ENCODE results near the gene CBY3. TPM values are rescaled to one million over a fixed set of nuclear protein-coding genes. Genes with fewer than 3 reads are reported as not detected.
A peak's percentile ranks its signal among the peaks of the same experiment; 100 is the strongest.
"Not testable (repeated sequence)": the region's sequence is repeated elsewhere in the genome, so short reads cannot be mapped to it uniquely, and the experiment has no call there.

The CBY3 gene
- total RNA-seq, 1 donor from 2014 or later: not detected

- DNase-seq (ENCODE audit: low spot score in 2 of 2): no peak
- peak within 1 kb of the TSS; percentile 90 to 94 for H3K4me3 ChIP-seq
- TF ChIP-seq CTCF (IDR thresholded peaks at IDR 0.05): no peak
- no peaks in the 10 kb centered on the region for H3K27me3 ChIP-seq
- peak within 1 kb of the TSS; percentile 98 to 99 for H3K27ac ChIP-seq
- intact Hi-C loops (cut with DNase I): loop anchor here (1.0 to 10.0 kb wide), 6 partner anchors 21 to 1072 kb away; partner anchors contain the start of genes CLK4, HNRNPH1, MAML1 and RUFY1
- H3K4me1 ChIP-seq: peaks cover 0 to 11% of the 10 kb centered on the region in 2 donors
- H3K9me3 ChIP-seq: no peaks in the 10 kb centered on the region
- H3K36me3 ChIP-seq: peaks cover 0 to under 1% of the 10 kb centered on the region in 2 donors
Measured at GRCh38 chr5:179698935-179699615, 18.2 kb upstream of the CBY3 start, which contains the start of gene CANX. Gene CANX (plus strand): TSS chr5:179698967. CDS start chr5:179705682, 6,715 bp downstream.

GRCh38 chr5:179697993-179698934, 17.4 kb upstream of the CBY3 start:
- H3K36me3 ChIP-seq: no peaks in the 10 kb centered on the region
- H3K27me3 ChIP-seq: no peaks in the 10 kb centered on the region
- peak overlapping the region; percentile 98 to 99 for H3K27ac ChIP-seq
- no peaks in the 10 kb centered on the region for H3K9me3 ChIP-seq
- peaks cover 0 to 11% of the 10 kb centered on the region in 2 donors for H3K4me1 ChIP-seq
- intact Hi-C loops (cut with DNase I): loop anchor here (1.0 to 10.0 kb wide), 6 partner anchors 20 to 1071 kb away; partner anchors contain the start of genes CLK4, HNRNPH1, MAML1 and RUFY1
- peak overlapping the region; percentile 90 to 94 for H3K4me3 ChIP-seq
- no peak for TF ChIP-seq CTCF (IDR thresholded peaks at IDR 0.05)
- peak; percentile 98 to 100 for DNase-seq (ENCODE audit: low spot score in 2 of 2)

DNA sequence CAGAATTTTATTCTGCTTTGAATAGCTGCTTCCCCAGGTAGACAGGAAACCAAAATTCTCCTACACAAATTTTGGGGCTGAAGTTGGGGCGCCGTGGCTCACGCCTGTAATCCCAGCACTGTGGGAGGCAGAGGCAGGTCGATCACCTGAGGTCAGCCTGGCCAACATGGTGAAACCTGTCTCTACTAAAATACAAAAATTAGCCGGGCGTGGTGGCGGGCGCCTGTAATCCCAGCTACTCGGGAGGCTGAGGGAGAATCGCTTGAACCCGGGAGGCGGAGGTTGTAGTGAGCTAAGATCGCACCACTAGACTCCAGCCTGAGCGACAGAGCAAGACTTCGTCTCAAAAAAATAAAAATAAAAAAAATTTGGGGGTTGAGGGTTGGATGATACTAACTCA, 16.7 kb upstream of the CBY3 start:
- peak in 1 of 2 donors; percentile 60 for DNase-seq (ENCODE audit: low spot score in 2 of 2)
- H3K9me3 ChIP-seq, H3K27me3 ChIP-seq, H3K36me3 ChIP-seq: not testable (repeated sequence)
- H3K4me1 ChIP-seq: peaks cover 0 to 11% of the 10 kb centered on the region in 2 donors
- H3K4me3 ChIP-seq: peak overlapping the region; percentile 69 to 76
- peak overlapping the region; percentile 76 to 90 for H3K27ac ChIP-seq
- intact Hi-C loops (cut with DNase I): loop anchor here (5.0 to 10.0 kb wide), 2 partner anchors 120 to 143 kb away; partner anchors contain the start of gene RUFY1

GRCh38 chr5:179697108-179697507, 16.3 kb upstream of the CBY3 start:
- no peak for TF ChIP-seq CTCF (IDR thresholded peaks at IDR 0.05)

DNA sequence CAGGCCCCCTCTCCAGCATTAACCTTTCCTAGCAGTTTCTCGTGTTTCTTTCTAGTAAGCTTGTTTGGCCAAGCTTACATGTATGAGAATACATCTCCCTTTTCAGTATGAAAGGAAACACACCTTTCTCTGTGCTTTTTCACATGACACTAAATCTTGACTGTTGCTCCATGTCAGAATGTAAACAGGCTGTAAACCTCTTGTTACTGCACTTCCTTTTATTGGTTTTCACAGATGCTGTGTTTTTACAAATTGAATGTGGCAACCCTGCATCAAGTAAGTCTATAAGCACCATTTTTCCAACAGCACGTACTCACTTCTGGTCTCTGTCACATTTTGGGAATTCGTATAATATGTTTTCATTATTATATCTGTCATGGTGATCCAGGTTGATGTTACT, 15.8 kb upstream of the CBY3 start:
- H3K9me3 ChIP-seq: no peaks in the 10 kb centered on the region
- peaks cover 0 to 11% of the 10 kb centered on the region in 2 donors for H3K4me1 ChIP-seq
- no peak overlapping the region for H3K4me3 ChIP-seq
- no peak overlapping the region for H3K27ac ChIP-seq
- H3K27me3 ChIP-seq: no peaks in the 10 kb centered on the region
- TF ChIP-seq CTCF (IDR thresholded peaks at IDR 0.05): no peak
- intact Hi-C loops (cut with DNase I): loop anchor here (5.0 to 10.0 kb wide), 2 partner anchors 121 to 142 kb away; partner anchors contain the start of gene RUFY1
- DNase-seq (ENCODE audit: low spot score in 2 of 2): no peak
- H3K36me3 ChIP-seq: no peaks in the 10 kb centered on the region

More at GRCh38 chr5:179697108-179697507, 16.3 kb upstream of the CBY3 start:
- Histone ChIP-seq H3K27ac (peak overlapping the region; percentile 76 to 90), H3K4me3 (peak overlapping the region; percentile 69 to 76), H3K4me1 (peaks cover 0 to 11% of the 10 kb centered on the region in 2 donors), H3K27me3 (no peaks in the 10 kb centered on the region), H3K9me3 (no peaks in the 10 kb centered on the region), H3K36me3 (no peaks in the 10 kb centered on the region)
- peak in 1 of 2 donors; percentile 35 for DNase-seq (ENCODE audit: low spot score in 2 of 2)
- intact Hi-C loops (cut with DNase I): loop anchor here (5.0 to 10.0 kb wide), 2 partner anchors 120 to 142 kb away; partner anchors contain the start of gene RUFY1
